Measurements from ENCODE around the gene SETD2.

DNA sequence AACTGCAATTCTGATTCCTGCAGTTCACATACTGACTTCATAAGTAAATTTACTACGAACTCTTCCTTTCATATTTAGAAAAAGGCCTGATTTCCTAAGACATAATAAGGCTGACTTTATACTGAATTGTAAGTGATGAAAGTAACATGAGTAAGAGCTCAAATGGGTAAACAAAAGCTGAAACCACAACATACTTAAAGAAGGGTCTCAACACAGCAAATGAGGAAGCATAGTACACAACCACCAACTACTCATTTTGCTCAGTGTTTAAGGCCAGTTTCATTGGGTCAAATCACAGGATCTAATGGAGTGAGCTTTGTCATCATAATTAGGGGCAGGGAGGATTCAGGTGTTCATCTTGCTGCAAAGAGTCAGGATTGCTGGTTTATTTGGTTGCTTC is 81.4 kb downstream of the SETD2 start:
- no peak for TF ChIP-seq EP300 (IDR thresholded peaks at IDR 0.05; ENCODE audit: low read depth)
- TF ChIP-seq, protein P1, sequence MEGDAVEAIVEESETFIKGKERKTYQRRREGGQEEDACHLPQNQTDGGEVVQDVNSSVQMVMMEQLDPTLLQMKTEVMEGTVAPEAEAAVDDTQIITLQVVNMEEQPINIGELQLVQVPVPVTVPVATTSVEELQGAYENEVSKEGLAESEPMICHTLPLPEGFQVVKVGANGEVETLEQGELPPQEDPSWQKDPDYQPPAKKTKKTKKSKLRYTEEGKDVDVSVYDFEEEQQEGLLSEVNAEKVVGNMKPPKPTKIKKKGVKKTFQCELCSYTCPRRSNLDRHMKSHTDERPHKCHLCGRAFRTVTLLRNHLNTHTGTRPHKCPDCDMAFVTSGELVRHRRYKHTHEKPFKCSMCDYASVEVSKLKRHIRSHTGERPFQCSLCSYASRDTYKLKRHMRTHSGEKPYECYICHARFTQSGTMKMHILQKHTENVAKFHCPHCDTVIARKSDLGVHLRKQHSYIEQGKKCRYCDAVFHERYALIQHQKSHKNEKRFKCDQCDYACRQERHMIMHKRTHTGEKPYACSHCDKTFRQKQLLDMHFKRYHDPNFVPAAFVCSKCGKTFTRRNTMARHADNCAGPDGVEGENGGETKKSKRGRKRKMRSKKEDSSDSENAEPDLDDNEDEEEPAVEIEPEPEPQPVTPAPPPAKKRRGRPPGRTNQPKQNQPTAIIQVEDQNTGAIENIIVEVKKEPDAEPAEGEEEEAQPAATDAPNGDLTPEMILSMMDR (IDR thresholded peaks at IDR 0.05), result no peak

Data from transverse colon (tissue), 3 donors.